MM.1S (cell line): Measurements from ENCODE around the gene NPHS1.

Experiments
- DNase-seq: peaks from one replicate; pipeline ENCODE4 v3.0.0-alpha.2; 2015
- H2AFZ ChIP-seq: fragments of 300-600 bp; sonication (generic); 2 replicates; pipeline ENCODE4 v1.6.0; 2016; ENCODE audit warnings: antibody characterized with exemption, low read length
- H3F3A ChIP-seq: fragments of 300-600 bp; sonication (generic); 2 replicates; pipeline ENCODE4 v1.6.1; 2016; ENCODE audit warnings: mild to moderate bottlenecking, antibody characterized with exemption, low read length, moderate library complexity, mixed read lengths; ENCODE audit not compliant: insufficient read depth
- H3K27ac ChIP-seq: fragments of 300-600 bp; sonication (generic); 2 replicates; pipeline ENCODE4 v1.5.1; 2016; ENCODE audit warnings: mild to moderate bottlenecking, low read length
- H3K27me3 ChIP-seq: fragments of 300-600 bp; sonication (generic); replicated peaks from 2 replicates; pipeline ENCODE4 v1.6.0; 2016; ENCODE audit warnings: low read length; ENCODE audit not compliant: insufficient read depth
- H3K36me3 ChIP-seq: fragments of 300-600 bp; sonication (generic); replicated peaks from 2 replicates; pipeline ENCODE4 v1.6.1; 2016; ENCODE audit warnings: mild to moderate bottlenecking, low read length, mixed read lengths; ENCODE audit not compliant: insufficient read depth
- H3K4me1 ChIP-seq: fragments of 300-600 bp; sonication (generic); 2 replicates; pipeline ENCODE4 v1.6.1; 2016; ENCODE audit warnings: low read length, mixed read lengths
- H3K4me2 ChIP-seq: fragments of 300-600 bp; sonication (generic); 2 replicates; pipeline ENCODE4 v1.6.0; 2016; ENCODE audit warnings: low read depth, low read length
- H3K4me3 ChIP-seq: fragments of 300-600 bp; sonication (generic); 2 replicates; pipeline ENCODE4 v1.5.1; 2016; ENCODE audit warnings: low read length, mixed read lengths
- H3K79me2 ChIP-seq: fragments of 300-600 bp; sonication (generic); 2 replicates; pipeline ENCODE4 v1.6.1; 2016; ENCODE audit warnings: mixed run types, low read length, mixed read lengths
- H3K9ac ChIP-seq: fragments of 300-600 bp; sonication (generic); 2 replicates; pipeline ENCODE4 v1.6.1; 2016; ENCODE audit warnings: low read length, mixed read lengths
- H3K9me2 ChIP-seq: fragments of 300-600 bp; sonication (generic); replicated peaks from 2 replicates; pipeline ENCODE4 v1.6.1; 2016; ENCODE audit warnings: mild to moderate bottlenecking, low read length, mixed read lengths; ENCODE audit not compliant: insufficient read depth
- H3K9me3 ChIP-seq: fragments of 300-600 bp; sonication (generic); replicated peaks from 2 replicates; pipeline ENCODE4 v1.6.1; 2016; ENCODE audit warnings: mild to moderate bottlenecking, low read length, mixed read lengths; ENCODE audit not compliant: insufficient read depth
- H4K20me1 ChIP-seq: fragments of 300-600 bp; sonication (generic); 2 replicates; pipeline ENCODE4 v1.6.1; 2016; ENCODE audit warnings: mild to moderate bottlenecking, low read length, moderate library complexity, mixed read lengths; ENCODE audit not compliant: insufficient read depth
- CTCF ChIP-seq: fragments of 300-600 bp; sonication (generic); IDR thresholded peaks from 2 replicates; pipeline ENCODE4 v1.5.1; 2016; ENCODE audit warnings: antibody characterized with exemption, low read length, mixed read lengths
- EZH2 ChIP-seq: fragments of 300-600 bp; sonication (generic); optimal IDR thresholded peaks from 2 replicates; pipeline ENCODE3; 2017; ENCODE audit warnings: low read depth, mild to moderate bottlenecking, antibody characterized with exemption, low read length, mixed read lengths
- EZH2phosphoT487 ChIP-seq: fragments of 300-600 bp; sonication (generic); IDR thresholded peaks from 2 replicates; pipeline ENCODE4 v1.6.1; 2018; ENCODE audit warnings: antibody characterized with exemption, low read length

NPHS1 gene

GRCh38 chr19:35868172-35868822, 16.0 kb upstream of the NPHS1 start, which contains the start of gene APLP1:
Gene APLP1 (plus strand): TSS chr19:35868574. CDS start chr19:35868637, 63 bp downstream.
- Histone ChIP-seq H2AFZ (peak within 1 kb of the TSS; percentile 27; the same call in 1 of the 2 replicates), H3F3A (no peaks in the 10 kb centered on the region), H3K27ac (no peak within 1 kb of the TSS), H3K4me1 (peaks cover 4% of the 10 kb centered on the region; the same call in 1 of the 2 replicates), H3K4me2 (peak within 1 kb of the TSS; percentile 66), H3K9me2 (no peaks in the 10 kb centered on the region), H3K36me3 (no peaks in the 10 kb centered on the region), H4K20me1 (no peaks in the 10 kb centered on the region), H3K4me3 (peak within 1 kb of the TSS; percentile 31; the same call in 1 of the 2 replicates), H3K27me3 (peaks cover 77% of the 10 kb centered on the region), H3K9ac (no peak within 1 kb of the TSS), H3K9me3 (no peaks in the 10 kb centered on the region), H3K79me2 (no peaks in the 10 kb centered on the region)
- DNase-seq, result peak; percentile 23
- TF ChIP-seq EZH2phosphoT487, result no peak
- no peak for TF ChIP-seq EZH2
- no peak for TF ChIP-seq CTCF

GRCh38 chr19:35863018-35863417, 10.7 kb upstream of the NPHS1 start:
- H3K79me2 ChIP-seq, result no peaks in the 10 kb centered on the region
- DNase-seq, result no peak
- H3K27me3 ChIP-seq, result peaks cover 92% of the 10 kb centered on the region
- H4K20me1 ChIP-seq, result no peaks in the 10 kb centered on the region
- H3K4me2 ChIP-seq, result no peak overlapping the region
- no peaks in the 10 kb centered on the region for H3F3A ChIP-seq
- H3K27ac ChIP-seq, result no peak overlapping the region
- no peak overlapping the region for H3K4me3 ChIP-seq
- no peaks in the 10 kb centered on the region for H3K9me3 ChIP-seq
- no peak overlapping the region for H3K9ac ChIP-seq
- no peaks in the 10 kb centered on the region for H3K36me3 ChIP-seq
- no peak overlapping the region for H2AFZ ChIP-seq
- no peaks in the 10 kb centered on the region for H3K9me2 ChIP-seq
- no peaks in the 10 kb centered on the region for H3K4me1 ChIP-seq
- TF ChIP-seq EZH2phosphoT487 (no peak), EZH2 (no peak), CTCF (no peak)

- H3K27ac ChIP-seq, result no peak overlapping the region
- no peak for TF ChIP-seq CTCF
- H3K4me3 ChIP-seq, result no peak overlapping the region
- H3K9ac ChIP-seq, result no peak overlapping the region
- DNase-seq, result no peak
- H2AFZ ChIP-seq, result no peak overlapping the region
- H4K20me1 ChIP-seq, result no peaks in the 10 kb centered on the region
- no peaks in the 10 kb centered on the region for H3K36me3 ChIP-seq
- H3K27me3 ChIP-seq, result peaks cover 92% of the 10 kb centered on the region
- no peaks in the 10 kb centered on the region for H3K4me1 ChIP-seq
- no peaks in the 10 kb centered on the region for H3K9me3 ChIP-seq
- no peaks in the 10 kb centered on the region for H3K79me2 ChIP-seq
- no peaks in the 10 kb centered on the region for H3K9me2 ChIP-seq
- no peak overlapping the region for H3K4me2 ChIP-seq
- H3F3A ChIP-seq, result no peaks in the 10 kb centered on the region
These were observed 10.2 kb upstream of the NPHS1 start for GRCh38 chr19:35862528-35862927.
